Subcutaneous adipose tissue (tissue), 4 donors: ENCODE measurements around the gene UMODL1. TPM values are rescaled to one million over a fixed set of nuclear protein-coding genes. Genes with fewer than 3 reads are reported as not detected.

Source experiments
- CTCF ChIP-seq: fragments of 450-650 bp; IDR thresholded peaks from one replicate; pipeline ENCODE4 v1.5.1; 2016; ENCODE audit warnings: low read depth, mild to moderate bottlenecking, control low read depth, antibody characterized with exemption, moderate library complexity
- total RNA-seq, 4 donors: library from RNA; depleted of rRNA; stranded (reverse); fragments of >200 nt; gene quantifications; one replicate each; pipeline ENCODE4 v1.1.0, GENCODE V29; 2016

UMODL1 gene
- total RNA-seq, 4 donors from 2014 or later, result 0.17 to 0.19 TPM; not detected in 2

DNA sequence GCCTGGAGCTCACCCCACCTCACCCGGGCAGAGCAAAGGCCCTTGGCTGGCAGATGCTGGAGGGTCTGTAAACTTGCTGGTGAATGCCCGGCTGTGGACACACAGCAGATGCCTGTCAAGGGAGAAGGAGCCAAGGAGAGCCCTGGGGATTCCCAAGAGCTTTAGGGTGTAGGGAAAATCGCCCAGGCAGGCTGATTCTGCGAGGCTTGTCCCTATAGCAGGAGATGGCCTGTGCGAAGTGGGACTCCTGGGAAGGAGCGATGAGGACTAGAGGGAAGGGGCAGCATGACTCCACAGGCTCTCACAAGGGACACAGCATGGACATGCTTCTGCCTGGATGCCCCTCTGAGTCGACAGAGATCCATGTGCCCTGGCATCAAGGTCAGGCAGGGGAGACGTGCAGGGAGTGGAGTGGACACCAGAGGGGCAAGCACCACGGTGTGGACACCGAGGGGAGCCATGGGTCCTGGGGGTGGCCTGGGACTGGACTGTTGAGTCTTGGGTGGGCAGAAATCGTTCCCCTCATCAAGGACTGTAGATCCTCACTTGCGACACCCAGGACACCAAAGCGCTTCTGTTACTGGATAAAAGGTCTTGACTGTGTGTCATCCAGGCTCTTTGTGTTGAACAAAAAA is 76.4 kb downstream of the UMODL1 start:
- no peak for TF ChIP-seq CTCF

GRCh38 chr21:42148097-42148496 is 77.0 kb downstream of the UMODL1 start:
- no peak for TF ChIP-seq CTCF

GRCh38 chr21:42148584-42148983 is 77.5 kb downstream of the UMODL1 start:
- no peak for TF ChIP-seq CTCF

GRCh38 chr21:42149656-42150473 is 78.7 kb downstream of the UMODL1 start:
- TF ChIP-seq CTCF, result no peak

- TF ChIP-seq CTCF, result no peak
Observed at GRCh38 chr21:42150474-42151085, 79.5 kb downstream of the UMODL1 start.

DNA sequence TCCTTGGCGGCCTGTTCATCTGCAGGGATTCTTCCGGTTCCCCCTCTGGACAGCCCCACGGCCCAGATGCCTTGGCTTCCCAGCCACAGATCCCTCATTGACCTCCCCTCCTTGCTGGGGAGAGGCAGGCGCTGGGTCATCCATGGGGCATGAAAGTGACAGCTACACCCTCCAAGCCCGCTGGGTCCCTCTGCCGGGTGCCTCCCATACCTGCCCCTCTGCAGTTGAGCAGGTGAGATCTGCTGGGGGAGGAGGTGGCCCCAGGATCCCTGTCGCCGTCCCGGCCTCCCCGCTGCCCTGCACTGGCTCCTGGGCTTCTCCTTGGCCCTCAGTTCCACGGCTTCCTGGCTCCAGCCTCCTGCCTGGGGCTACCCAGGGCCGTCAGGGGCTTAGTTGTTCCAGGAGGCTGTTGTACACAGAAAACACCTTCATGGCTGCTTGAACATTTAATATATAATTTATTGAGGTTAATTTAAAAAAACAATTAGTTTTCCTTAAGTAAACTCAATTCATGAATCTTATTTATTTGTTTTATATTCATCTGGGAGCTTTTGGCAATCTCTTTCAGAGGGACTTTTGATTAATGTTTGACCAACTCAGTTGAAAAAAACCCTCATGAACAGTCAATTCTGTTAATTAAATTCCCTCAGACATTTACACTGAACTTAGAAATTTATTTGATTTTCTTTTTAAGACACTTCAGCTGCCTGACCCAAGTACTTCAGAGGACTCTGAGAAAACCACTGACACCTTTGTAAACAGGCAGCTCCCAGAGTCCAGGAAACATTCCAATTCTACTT is 80.2 kb downstream of the UMODL1 start:
- no peak for TF ChIP-seq CTCF

DNA sequence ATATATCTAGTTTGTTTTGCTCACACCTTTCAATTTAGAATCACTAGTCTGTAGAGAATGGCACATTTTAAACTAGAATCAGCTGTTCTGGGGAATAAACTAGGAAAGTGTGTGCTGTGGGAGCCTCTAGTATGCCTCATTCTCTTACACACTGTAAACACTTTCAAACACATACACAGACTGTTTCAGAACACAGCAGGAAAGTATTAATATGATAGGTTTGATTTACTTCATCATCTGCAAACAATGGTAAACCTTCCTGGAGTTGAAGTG is 80.8 kb downstream of the UMODL1 start:
- no peak for TF ChIP-seq CTCF
